Body of pancreas (tissue), 4 donors: ENCODE data around the gene TM9SF4.

ENCODE experiments used
- POLR2A ChIP-seq, 3 donors: fragments of 450-650 bp; IDR thresholded peaks; one replicate each; pipeline ENCODE4 v1.6.1; 2016; ENCODE audit warnings: antibody characterized with exemption in 3 of 3, mild to moderate bottlenecking in 2 of 3
- TF ChIP-seq, protein P1 (sequence below), 7 experiments: fragments of 450-650 bp in 4 of 7; fragments of 200-600 bp in 3 of 7; sonication (generic) in 3 of 7; IDR thresholded peaks; one replicate each; pipeline ENCODE4 v1.5.1; 2016 to 2019; ENCODE audit warnings: antibody characterized with exemption in 7 of 7

DNA sequence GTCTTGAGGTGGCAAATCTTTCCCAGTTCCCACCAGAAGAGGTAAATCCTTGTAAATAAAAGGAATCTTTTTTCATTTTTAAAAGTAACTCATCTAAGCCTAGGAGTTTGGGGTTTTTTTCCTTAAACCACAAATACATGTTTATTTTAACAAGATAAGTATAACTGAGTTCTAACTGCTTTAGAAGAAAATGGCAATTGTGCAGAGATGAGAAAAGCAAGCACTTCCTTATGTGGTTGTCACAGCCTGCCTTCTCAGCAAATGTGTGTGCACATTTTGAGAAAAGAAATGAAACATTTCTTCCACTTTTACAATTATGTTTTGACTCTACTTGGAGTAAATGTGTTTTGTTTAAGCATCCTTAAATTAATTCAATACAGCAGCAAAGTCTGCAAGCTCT is 39.8 kb upstream of the TM9SF4 start:
- TF ChIP-seq, protein P1, sequence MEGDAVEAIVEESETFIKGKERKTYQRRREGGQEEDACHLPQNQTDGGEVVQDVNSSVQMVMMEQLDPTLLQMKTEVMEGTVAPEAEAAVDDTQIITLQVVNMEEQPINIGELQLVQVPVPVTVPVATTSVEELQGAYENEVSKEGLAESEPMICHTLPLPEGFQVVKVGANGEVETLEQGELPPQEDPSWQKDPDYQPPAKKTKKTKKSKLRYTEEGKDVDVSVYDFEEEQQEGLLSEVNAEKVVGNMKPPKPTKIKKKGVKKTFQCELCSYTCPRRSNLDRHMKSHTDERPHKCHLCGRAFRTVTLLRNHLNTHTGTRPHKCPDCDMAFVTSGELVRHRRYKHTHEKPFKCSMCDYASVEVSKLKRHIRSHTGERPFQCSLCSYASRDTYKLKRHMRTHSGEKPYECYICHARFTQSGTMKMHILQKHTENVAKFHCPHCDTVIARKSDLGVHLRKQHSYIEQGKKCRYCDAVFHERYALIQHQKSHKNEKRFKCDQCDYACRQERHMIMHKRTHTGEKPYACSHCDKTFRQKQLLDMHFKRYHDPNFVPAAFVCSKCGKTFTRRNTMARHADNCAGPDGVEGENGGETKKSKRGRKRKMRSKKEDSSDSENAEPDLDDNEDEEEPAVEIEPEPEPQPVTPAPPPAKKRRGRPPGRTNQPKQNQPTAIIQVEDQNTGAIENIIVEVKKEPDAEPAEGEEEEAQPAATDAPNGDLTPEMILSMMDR (IDR thresholded peaks at IDR 0.05), result no peak
- no peak for TF ChIP-seq POLR2A (IDR thresholded peaks at IDR 0.05)
